Limb (tissue), 2 donors: ENCODE data around the gene CYP2W1.
"Not testable (repeated sequence)": the region's sequence is repeated elsewhere in the genome, so short reads cannot be mapped to it uniquely, and the experiment has no call there.

Source experiments
- DNase-seq, 2 donors: peaks; one replicate each; pipeline ENCODE4 v3.0.0-alpha.2; 2016; ENCODE audit errors: extremely low spot score in 2 of 2

CYP2W1 gene

GRCh38 chr7:996079-996872, 13.3 kb downstream of the CYP2W1 start:
- no peak for DNase-seq

- DNase-seq: no peak
Measured at GRCh38 chr7:997404-998395, 14.7 kb downstream of the CYP2W1 start.

GRCh38 chr7:999149-999879, 16.3 kb downstream of the CYP2W1 start:
- DNase-seq: no peak

GRCh38 chr7:999941-1000935, 17.3 kb downstream of the CYP2W1 start:
- DNase-seq: no peak

- DNase-seq: not testable (repeated sequence)
Measured at GRCh38 chr7:1001069-1001770, 18.2 kb downstream of the CYP2W1 start.

- DNase-seq: not testable (repeated sequence)
Measured at GRCh38 chr7:1002026-1002425, 19.0 kb downstream of the CYP2W1 start.

- not testable (repeated sequence) for DNase-seq
Measured at GRCh38 chr7:1002445-1002844, 19.5 kb downstream of the CYP2W1 start.

GRCh38 chr7:1004018-1004852, 21.3 kb downstream of the CYP2W1 start:
- DNase-seq: no peak

GRCh38 chr7:1005303-1005702, 22.3 kb downstream of the CYP2W1 start:
- DNase-seq: no peak

- no peak for DNase-seq
Measured at GRCh38 chr7:1007901-1008300, 24.9 kb downstream of the CYP2W1 start.

- no peak for DNase-seq
Measured at GRCh38 chr7:1008733-1009363, 25.9 kb downstream of the CYP2W1 start.

GRCh38 chr7:1009747-1010146, 26.8 kb downstream of the CYP2W1 start:
- no peak for DNase-seq

- no peak for DNase-seq
Measured at GRCh38 chr7:1010226-1010625, 27.2 kb downstream of the CYP2W1 start.

GRCh38 chr7:1011297-1012003, 28.5 kb downstream of the CYP2W1 start:
- DNase-seq: no peak

- DNase-seq: no peak
Measured at GRCh38 chr7:1012004-1012715, 29.2 kb downstream of the CYP2W1 start.

GRCh38 chr7:1012716-1013095, 29.7 kb downstream of the CYP2W1 start:
- DNase-seq: no peak

- DNase-seq: no peak
Measured at GRCh38 chr7:1013581-1013980, 30.6 kb downstream of the CYP2W1 start.
